ENCODE data around the gene SMIM10L1.
A peak's percentile ranks its signal among the peaks of the same experiment; 100 is the strongest.

The SMIM10L1 gene

DNA sequence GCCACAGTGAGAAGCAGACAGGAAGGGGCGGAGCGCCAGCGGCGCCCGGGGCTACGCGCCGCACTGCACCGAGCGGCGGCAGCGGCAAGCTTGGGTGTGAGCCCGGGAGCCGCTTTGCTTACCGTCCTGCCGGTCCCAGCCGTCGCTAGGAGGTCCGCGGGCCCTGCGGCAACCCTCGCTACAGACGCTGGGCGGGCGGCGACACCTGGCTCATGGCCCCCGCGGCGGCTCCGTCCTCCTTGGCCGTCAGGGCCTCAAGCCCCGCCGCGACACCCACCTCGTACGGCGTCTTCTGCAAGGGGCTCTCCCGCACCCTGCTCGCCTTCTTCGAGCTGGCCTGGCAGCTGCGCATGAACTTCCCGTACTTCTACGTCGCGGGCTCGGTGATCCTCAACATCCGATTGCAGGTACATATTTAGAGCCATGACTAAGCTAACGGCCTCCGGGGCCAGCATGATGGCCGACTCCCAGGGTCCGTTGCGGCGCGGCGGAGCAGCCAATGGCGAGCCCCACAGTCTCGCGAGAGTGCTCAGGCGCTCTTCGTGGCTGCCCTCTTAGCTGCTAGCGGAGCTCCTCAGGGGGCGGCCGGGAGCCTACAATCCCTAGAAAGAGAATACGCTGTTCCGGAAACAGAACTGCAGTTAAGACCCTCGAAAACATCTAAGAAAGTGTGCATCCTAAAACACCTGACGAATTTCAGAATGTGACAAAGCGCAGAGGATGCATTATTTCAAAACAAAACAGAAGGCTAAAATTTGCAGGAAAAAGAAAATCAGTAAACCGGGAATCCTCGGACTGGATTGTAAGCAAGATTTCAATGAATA is at the start of gene SMIM10L1:
Gene SMIM10L1, plus strand, starts transcription at position 50 of the 824 bp plus-strand sequence. Its CDS starts 163 bp downstream, at position 213.
- DNase-seq (ENCODE audit: low read depth in 3 of 3), result peak; percentile 72 to 86 (median 83)

DNA sequence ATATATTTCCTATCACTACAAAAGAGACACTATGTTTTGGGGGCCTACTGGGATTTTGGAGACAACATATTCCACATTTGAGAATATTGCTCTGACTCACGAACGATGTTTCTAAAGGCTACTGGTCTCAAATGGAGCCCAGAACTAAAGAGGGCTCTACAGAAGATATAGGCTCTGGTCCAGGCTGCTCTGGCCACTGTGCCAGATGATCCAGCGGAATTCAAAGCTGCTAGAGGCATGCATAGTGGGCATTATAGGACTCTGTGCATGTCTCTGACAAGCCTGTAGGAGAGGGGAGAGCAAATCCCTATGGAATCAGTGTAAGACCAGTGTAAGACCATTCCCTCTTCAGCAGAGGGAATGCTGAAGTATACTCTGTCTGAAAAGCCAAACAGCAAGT is 40.6 kb upstream of the SMIM10L1 start:
- DNase-seq (ENCODE audit: low read depth in 3 of 3), result no peak

DNA sequence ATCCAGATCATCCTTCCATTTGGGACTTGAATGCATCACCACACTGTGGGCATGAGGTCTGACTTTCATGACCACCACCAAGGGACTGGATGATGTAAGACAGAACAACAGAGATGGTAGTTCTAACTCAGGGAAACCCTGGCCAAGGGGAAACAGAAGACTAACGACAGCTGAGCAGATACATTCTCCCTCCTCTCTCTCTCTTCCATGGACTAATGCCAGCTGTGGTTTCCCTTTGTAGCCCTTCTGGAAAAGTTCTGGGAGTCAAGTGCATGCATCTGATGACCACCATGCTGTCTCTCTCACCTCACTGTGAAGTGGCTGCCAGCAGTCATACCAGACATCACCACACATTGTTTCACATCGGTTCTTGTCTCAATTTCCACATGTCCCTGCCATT is 40.0 kb upstream of the SMIM10L1 start:
- no peak for DNase-seq (ENCODE audit: low read depth in 3 of 3)

DNA sequence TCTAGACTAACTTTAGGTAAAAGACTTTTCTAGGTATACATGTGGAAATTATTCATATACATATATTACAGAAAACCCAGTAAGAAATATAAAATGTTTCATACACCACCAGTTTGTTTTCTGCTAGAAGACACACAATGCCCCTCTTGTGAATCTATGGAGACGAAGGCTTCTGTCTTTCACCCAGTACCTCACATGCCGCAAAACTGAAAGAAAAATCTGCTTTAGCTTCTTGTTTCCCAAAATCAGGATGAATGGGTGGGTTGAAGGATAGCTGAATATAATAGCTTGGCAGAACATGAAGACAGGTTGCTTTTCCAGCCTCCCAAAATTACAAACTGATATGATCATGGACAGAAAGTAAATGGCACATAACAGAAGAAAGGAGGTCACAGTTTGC is 37.8 kb upstream of the SMIM10L1 start:
- DNase-seq (ENCODE audit: low read depth in 3 of 3), result no peak

DNA sequence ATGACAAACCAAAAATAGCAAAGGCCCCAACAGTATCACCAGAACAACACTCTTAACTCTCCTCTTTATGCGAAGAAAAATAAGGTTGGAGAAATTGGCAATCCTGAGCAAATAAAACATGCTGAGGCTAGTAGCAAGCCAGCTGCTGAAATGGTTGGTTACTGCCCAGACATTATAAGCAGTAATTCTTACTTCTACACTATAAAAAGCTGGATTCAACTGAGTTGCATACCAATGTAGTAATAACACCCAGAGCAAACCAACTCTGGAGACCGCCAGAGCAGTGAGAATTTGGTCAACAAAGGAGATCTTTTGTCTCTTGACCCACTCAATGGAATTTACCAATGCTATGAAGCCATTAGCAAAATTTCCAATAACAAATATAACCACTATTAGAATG is 37.2 kb upstream of the SMIM10L1 start:
- no peak for DNase-seq (ENCODE audit: low read depth in 3 of 3)

DNA sequence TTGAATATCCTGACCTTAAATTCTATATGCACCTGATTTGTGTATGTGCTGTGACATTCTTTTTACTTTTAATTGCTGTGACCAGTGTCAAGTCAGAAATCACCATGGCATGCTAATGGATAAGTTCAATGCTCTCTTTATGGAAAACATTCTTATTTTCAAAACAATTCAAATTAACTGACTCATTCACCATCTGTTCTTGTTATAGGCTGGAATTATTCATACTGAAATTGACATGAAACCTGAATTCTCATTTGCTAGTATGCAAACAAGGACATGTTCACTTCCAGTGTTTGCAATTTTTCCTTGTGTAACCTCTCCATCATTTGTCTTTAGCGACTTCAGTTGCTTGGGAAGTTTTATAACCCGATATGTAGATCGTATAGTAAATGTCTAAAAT is 36.7 kb upstream of the SMIM10L1 start, which contains the start of gene TAS2R30:
Gene TAS2R30, minus strand, starts transcription at position 340 of the 400 bp plus-strand sequence. CDS start 400 bp downstream, outside the sequence.
- no peak for DNase-seq (ENCODE audit: low read depth in 3 of 3)

DNA sequence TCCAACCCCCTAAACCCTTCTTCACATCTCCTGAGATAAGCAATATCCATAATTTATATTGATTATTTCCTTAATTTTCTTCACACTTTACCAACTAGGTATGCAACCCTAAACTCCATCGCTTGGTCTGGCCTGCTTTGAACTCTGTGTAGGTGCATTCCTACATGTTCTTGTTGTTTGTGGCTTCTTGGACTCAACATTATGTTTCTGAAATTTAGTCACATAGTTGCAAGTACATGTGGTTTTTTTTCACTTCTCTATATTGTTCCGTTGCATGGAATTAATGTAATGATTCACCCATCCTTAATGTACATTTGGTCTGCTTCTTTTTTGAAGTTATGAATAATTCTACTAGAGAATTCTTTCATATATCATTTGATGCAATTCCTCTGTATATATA is 34.9 kb upstream of the SMIM10L1 start:
- DNase-seq (ENCODE audit: low read depth in 3 of 3), result no peak

DNA sequence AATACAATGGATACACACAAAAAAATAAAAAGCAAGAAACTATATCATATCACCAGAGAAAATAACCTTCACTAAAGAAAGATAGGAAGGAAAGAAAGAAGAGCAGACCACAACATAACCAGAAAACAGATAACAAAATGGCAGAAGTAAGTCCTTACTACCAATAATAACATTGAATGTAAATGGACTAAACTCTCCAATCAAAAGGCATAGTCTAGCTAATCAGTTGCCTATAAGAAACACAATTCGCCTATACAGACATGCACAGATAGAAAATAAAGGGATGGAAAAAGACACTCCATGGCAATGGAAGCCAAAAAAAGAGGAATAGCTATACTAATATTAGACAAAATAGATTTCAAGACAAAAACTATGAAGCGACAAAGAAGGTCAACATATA is 27.6 kb upstream of the SMIM10L1 start:
- no peak for DNase-seq (ENCODE audit: low read depth in 3 of 3)

DNA sequence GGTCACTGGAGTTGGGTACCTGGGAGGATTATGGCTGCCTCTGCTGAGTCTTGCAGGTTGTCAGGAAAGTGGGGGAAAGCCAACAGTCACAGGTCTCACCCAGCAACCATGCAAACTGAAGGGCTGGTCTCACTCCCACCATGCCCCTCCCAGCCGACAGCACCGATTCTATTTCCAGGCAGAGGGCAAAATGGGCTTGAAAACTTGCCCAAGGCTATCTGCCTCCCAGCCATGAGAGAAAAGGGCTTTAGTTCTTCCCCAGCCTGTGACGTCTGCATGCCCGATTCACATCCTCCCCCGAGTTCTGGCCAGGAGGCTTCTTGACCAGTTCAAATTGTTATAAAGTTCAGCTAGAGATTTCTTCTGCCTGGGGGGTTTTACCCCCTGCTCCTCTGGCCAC is 26.7 kb upstream of the SMIM10L1 start:
- DNase-seq (ENCODE audit: low read depth in 3 of 3), result no peak

DNA sequence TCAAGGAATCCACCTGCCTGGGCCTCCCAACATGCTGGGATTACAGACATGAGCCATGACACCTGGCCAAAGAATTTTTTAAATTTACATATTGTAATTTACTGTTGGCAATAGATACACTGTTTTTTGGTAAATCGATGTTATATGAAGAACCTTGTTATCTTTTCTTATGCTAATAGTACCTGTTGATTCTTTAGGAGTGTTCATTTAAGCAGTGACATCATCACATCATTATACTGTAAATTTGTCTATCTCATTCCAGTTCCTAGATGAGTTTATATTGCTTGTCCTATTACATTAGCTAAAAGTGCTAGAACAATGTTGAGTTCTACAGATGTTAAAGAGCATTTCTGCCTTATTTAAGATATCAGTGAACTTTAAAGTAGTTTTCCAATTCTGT is 23.6 kb upstream of the SMIM10L1 start:
- DNase-seq (ENCODE audit: low read depth in 3 of 3), result no peak

DNA sequence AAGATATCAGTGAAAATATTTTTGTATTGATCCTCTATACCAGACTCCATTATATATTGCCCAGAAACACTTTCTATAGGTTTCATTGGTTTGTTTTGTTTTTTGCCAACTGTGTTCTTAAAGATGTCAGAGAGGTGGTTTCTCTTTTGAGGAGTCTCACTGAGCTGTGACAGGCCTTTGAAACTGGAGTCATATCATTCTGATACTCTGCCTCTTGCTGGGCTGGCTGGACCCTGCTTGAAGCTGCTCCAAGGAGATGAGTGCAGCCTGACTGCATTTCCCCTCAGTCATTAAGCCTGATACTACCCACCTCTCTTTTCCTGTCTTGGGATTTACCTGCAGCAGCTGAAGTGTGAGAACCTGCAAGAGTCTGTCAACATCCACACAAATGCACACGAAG is 20.2 kb upstream of the SMIM10L1 start:
- no peak for DNase-seq (ENCODE audit: low read depth in 3 of 3)

DNA sequence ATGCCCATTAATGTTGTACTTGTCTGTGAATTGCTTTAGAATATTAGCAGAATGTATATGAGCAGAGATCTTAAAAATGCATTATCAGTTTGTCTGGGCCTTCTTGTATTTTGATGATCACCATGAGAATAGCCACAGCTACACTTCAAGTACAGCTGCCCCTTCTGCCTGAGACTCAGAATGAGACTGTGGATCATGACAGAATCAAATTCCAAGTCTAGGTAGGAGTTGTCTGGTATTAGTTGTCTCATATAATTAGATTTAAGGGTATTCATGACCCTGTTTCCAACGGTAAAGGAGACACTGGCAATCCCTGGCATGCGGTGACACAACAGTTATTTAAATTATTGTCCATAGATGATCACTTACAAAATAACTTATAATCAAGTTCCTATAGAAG is 18.3 kb upstream of the SMIM10L1 start:
- DNase-seq (ENCODE audit: low read depth in 3 of 3), result no peak

DNA sequence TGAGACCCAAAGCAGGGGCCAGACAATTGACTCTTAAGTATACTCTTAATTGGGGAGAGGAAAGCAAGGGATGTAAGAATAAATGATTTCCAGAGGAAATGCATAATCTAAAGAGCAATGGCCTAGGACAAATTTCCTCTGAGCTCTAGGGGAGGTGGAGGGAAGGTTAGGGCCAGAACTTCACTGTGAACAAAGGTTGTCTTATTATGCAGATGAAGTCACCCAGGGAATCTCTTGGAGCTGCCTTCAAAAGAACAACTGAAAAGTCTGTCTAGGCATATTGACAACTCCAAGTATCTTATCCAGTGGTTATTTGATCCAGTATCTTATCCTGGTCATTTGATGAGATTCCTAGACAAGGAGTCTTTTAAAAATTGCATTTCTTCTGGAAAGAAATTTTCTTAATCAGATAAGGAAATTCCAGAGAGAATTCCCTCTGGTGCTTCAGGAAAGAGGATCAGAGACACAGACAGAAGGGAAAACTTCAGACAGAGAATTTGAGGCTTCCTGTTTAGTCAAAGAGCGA is 16.5 kb upstream of the SMIM10L1 start:
- DNase-seq (ENCODE audit: low read depth in 3 of 3), result no peak

DNA sequence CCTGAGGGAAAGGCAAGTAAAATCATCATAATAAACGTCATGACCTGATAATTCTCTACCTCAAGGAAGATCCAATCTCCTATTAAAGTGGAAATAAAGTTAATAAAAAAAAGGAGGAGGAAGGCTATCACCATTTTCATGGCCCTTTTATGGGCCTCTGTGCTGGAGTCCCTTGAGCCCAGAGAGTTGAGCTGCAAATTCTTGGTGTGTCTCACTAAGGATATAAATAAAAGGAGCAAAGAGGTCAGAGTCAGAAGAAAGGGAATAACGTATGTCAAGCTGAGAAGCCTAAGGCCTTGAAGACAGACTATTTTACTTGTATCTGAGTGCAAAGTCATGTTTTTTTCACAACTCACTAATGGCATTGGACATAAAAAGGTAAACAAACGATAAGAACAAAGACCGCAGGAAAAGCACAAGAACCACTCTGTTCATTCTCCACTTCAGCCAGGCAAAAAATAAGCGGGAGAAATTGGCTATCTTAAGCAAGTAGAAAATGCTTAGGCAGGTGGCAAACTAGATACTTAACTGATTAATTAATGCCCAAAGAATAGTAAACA is 12.0 kb upstream of the SMIM10L1 start:
- no peak for DNase-seq (ENCODE audit: low read depth in 3 of 3)

DNA sequence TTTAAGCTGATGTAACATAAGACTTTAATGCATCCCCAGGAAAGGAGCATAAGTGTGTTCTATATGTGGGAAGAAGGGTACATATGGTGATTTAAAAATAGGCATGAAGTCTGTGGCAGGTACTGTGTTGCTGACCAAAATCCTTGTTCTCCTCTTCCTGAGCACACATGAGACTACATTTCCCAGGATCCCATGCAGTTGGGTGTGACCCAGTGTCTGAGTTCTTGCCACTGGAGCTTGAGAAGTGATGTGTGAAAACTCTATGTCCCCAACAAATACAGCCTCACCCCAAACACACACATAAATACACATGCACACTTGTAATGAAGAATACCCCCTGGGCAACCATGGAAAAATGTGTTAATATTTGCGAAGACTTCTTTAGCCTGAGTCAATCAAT is 8.5 kb upstream of the SMIM10L1 start:
- DNase-seq (ENCODE audit: low read depth in 3 of 3), result no peak

DNA sequence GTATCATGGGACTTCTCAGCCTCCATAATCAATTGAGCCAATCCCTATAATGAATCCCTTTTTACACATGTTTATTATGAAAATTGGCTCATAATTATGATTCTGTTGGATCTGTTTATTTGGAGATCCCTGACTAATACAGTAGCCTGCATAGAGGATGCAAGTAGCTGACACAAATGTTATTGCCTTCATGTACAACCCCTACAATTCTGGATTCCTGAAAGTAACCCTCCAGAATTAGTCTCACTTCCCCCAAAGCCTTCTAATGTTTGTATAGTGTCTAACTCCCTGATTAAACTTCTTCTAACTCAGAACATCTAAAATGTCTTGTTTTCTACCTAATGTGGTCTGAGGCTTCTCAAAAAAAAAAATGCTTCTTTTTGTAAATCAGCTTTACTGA is 6.6 kb upstream of the SMIM10L1 start:
- no peak for DNase-seq (ENCODE audit: low read depth in 3 of 3)

DNA sequence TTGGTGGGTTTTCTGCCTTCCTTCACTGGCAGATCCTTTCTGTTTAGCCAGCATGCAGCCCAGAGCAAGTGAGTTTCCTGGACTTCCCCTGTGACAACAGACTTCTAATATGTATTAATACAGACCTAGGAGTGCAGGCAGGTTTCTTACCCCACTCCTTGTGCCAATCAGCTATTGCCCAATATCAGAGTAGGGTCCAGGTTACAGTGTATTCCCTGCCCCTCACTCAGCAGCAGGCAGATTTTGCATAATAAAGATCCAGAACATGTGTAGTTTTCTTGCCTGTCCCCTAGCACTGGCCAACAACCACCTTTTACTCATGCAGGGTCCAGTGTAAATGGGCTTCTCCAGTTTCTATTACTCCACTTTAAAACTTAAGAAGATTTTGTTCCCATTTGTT is 4.7 kb upstream of the SMIM10L1 start:
- DNase-seq (ENCODE audit: low read depth in 3 of 3), result no peak

DNA sequence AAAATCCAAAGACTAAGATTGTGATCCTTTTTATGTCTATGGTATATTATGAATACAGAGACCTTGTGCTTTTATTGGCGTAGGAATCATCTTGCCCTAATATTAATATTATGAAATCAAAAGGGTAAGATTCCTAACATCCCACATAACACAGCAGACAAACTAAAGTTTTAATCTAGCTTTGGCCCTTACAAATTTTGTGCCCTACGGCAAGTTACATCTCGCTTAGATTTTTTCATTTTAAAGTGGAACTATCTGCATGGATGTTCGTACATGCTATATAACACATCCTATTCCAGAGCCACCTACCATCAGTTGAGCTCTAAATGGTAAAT is 217 bp upstream of the SMIM10L1 start:
- DNase-seq (ENCODE audit: low read depth in 3 of 3), result no peak

DNA sequence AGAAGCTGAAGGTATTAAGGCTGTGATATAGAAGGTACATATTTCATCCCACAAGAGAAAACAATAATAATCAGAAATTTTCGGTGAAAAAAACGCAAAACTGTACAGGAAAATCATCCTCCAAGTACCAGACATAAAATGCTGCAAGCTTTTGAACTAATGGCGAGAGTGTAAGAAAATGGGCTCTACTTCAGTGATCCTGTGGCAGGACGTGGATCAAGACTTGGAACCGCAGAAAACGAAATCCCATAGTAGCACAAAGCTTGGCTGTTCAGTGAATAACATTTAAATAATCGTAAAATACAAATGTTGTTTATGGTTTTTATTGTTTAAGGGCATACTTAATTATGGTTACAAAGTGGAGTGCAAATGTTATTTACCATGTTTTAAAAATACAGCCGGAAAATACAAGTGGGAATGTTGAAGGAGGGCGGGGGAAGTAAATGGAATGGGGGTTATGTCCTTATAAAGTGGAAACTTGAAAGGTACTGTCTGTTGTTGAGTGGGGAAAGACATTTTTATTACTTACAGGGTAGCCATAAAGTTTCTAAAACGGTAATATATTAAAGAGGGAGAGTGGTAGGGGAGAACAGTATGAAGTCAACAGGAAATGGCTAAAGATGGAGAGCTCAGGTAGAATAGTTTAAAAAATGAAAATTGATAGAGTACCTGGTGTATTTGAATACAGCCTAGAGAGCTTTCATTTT is 1.1 kb downstream of the SMIM10L1 start:
- no peak for DNase-seq (ENCODE audit: low read depth in 3 of 3)

DNA sequence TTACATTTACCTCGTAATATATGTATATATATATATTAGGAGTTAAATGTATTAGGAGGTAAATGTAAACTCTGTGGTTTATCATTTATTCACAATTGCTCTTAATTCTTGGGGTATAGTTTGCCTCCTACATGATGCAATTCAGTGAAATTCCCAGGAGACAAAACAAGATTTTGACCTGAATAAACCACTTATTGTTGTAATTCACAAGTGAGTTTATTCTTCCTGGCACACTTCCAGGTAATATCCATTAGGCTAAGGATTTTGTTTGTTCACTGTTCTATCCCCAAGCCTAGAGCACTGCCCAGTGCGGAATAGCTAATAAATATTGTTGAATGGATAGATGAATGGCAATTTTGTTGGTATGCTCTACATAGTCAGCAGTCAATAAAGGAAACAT is 3.0 kb downstream of the SMIM10L1 start:
- no peak for DNase-seq (ENCODE audit: low read depth in 3 of 3)

DNA sequence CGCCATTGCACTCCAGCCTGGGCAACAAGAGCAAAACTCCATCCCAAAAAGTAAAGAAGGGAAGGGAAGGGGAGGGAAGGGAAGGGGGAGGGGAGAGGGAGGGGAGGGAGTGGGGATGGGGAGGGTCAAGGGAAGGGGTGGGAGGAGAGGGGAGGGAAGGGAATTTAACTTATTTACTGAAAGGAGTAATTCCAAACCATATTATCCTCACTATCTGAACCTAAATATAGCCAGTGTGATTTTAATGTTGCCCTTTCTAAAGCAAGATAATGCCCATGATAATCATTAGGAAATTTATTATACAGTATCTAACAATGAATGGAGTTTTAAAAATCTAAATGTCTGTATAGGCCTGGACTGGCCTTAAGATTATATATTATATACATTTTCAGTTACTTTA is 7.3 kb downstream of the SMIM10L1 start:
- no peak for DNase-seq (ENCODE audit: low read depth in 3 of 3)

DNA sequence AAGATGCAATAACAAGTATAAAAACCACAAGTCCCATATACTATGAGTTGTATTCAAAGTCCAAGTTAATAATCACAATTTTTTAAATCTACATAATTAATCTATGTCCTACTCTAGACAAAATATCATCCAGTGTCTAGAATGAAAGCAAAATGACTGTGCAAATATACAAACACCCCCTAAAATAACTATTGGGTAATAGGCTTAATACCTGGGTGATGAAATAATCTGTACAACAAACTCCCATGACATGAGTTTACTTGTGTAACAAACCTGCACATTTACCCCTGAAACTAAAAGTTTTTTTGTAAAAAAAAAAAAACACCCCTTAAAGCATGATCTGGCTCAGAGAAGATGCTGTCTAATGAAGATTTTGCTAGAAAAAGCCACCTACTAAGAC is 11.5 kb downstream of the SMIM10L1 start:
- DNase-seq (ENCODE audit: low read depth in 3 of 3), result no peak

DNA sequence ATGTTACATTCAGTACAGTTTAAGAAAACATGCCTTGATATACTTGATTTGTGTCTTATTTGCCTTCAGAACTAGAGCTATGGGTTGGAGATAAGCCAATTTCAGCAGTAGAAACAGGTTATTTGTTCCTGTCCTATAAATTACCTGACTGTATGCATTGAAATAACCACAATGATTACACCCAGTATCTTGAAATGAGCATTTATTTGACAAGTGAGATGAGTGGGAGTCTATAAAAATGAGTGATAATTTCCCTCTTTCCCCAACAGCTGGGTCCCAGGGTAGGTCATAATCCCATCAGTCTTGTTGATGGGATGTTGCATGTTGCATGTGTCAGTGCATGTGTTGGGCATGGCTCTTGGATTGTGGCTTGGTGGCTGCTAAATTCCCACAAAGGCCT is 12.0 kb downstream of the SMIM10L1 start:
- DNase-seq (ENCODE audit: low read depth in 3 of 3), result no peak

All from stimulated activated CD4-positive, alpha-beta T cell treated with anti-CD3 and anti-CD28 coated beads, TNF-alpha, amount 100 ng/mL, for 48 hours (primary cell).